Muscle of leg (tissue), 11 donors: ENCODE results near the gene ALKBH7. TPM values are rescaled to one million over a fixed set of nuclear protein-coding genes. Genes with fewer than 3 reads are reported as not detected.
"Not testable (repeated sequence)": the region's sequence is repeated elsewhere in the genome, so short reads cannot be mapped to it uniquely, and the experiment has no call there.

Experiments used
- DNase-seq: peaks from one replicate; pipeline ENCODE4 v3.0.0; 2013
- H3K27ac ChIP-seq: one replicate; pipeline ENCODE4 v1.5.1; 2013; ENCODE audit warnings: mild to moderate bottlenecking, low read length, control low read depth
- H3K27me3 ChIP-seq: one replicate; pipeline ENCODE4 v1.6.1; 2013; ENCODE audit warnings: low read length; ENCODE audit not compliant: control insufficient read depth, insufficient read depth
- H3K36me3 ChIP-seq: one replicate; pipeline ENCODE4 v1.6.1; 2013; ENCODE audit warnings: low read length; ENCODE audit not compliant: control insufficient read depth, insufficient read depth
- H3K4me1 ChIP-seq: one replicate; pipeline ENCODE4 v1.6.1; 2013; ENCODE audit warnings: low read length; ENCODE audit not compliant: control insufficient read depth, insufficient read depth
- H3K4me3 ChIP-seq: one replicate; pipeline ENCODE4 v1.5.1; 2013; ENCODE audit warnings: low read length, control low read depth
- H3K9me3 ChIP-seq: replicated peaks from 2 replicates; pipeline ENCODE4 v1.6.1; 2013; ENCODE audit warnings: low read depth, low read length; ENCODE audit not compliant: control insufficient read depth
- WGBS: methylation state at CpG from one replicate; pipeline ENCODE4 v1.1.5; 2013; ENCODE audit warnings: missing lambda C conversion rate; ENCODE audit not compliant: insufficient coverage; 5-methylcytosine and 5-hydroxymethylcytosine counted together
- polyA plus RNA-seq, 8 donors: library from polyadenylated mRNA; unstranded; fragments of 120-200 nt; gene quantifications; one replicate each; pipeline versions ENCODE4 v1.2.1 to v1.2.3, GENCODE V29; 2013; ENCODE audit warnings: inconsistent platforms in 1 of 8, low replicate concordance in 1 of 8; ENCODE audit not compliant: insufficient read length in 8 of 8, insufficient read depth in 1 of 8
- total RNA-seq: library from RNA; stranded (reverse); fragments of 120-200 nt; gene quantifications from one replicate; pipeline ENCODE4 v1.2.4, GENCODE V29; 2013

ALKBH7 gene
- total and polyA plus RNA-seq, 9 donors: 73.9 to 157 (median 100.0) TPM

GRCh38 chr19:6394831-6395230, 22.2 kb downstream of the ALKBH7 start:
- 100% methylated on average over 2 of the region's 3 CpGs for WGBS
- Histone ChIP-seq H3K27me3 (no peaks in the 10 kb centered on the region), H3K9me3 (no peaks in the 10 kb centered on the region), H3K27ac (no peak overlapping the region), H3K36me3 (peaks cover 14% of the 10 kb centered on the region), H3K4me3 (no peak overlapping the region), H3K4me1 (peaks cover 12% of the 10 kb centered on the region)
- no peak for DNase-seq

GRCh38 chr19:6396305-6396704, 23.7 kb downstream of the ALKBH7 start:
- Histone ChIP-seq H3K27ac (no peak overlapping the region), H3K27me3 (no peaks in the 10 kb centered on the region), H3K9me3 (no peaks in the 10 kb centered on the region), H3K4me1 (peaks cover 12% of the 10 kb centered on the region), H3K36me3 (peaks cover 4% of the 10 kb centered on the region), H3K4me3 (no peak overlapping the region)
- no peak for DNase-seq
- WGBS: 95% methylated on average over 11 of the region's 12 CpGs

GRCh38 chr19:6400062-6400944, 27.7 kb downstream of the ALKBH7 start:
- H3K4me1 ChIP-seq, H3K27me3 ChIP-seq, H3K9me3 ChIP-seq, DNase-seq, H3K36me3 ChIP-seq, H3K27ac ChIP-seq, H3K4me3 ChIP-seq: not testable (repeated sequence)
- 86% methylated on average over 7 of the region's 23 CpGs for WGBS

- Histone ChIP-seq H3K4me1 (peaks cover 9% of the 10 kb centered on the region), H3K36me3 (no peaks in the 10 kb centered on the region), H3K27ac (no peak overlapping the region), H3K9me3 (no peaks in the 10 kb centered on the region), H3K4me3 (no peak overlapping the region), H3K27me3 (no peaks in the 10 kb centered on the region)
- no peak for DNase-seq
- 79% methylated on average over 10 of the region's 10 CpGs for WGBS
These were observed 29.5 kb downstream of the ALKBH7 start for GRCh38 chr19:6402058-6402457.

GRCh38 chr19:6402837-6403608, 30.4 kb downstream of the ALKBH7 start:
- peak; percentile 93 for DNase-seq
- no peaks in the 10 kb centered on the region for H3K9me3 ChIP-seq
- no peaks in the 10 kb centered on the region for H3K36me3 ChIP-seq
- H3K27ac ChIP-seq: peak overlapping the region; percentile 29
- H3K27me3 ChIP-seq: no peaks in the 10 kb centered on the region
- H3K4me3 ChIP-seq: no peak overlapping the region
- H3K4me1 ChIP-seq: peaks cover 9% of the 10 kb centered on the region
- 23% methylated on average over 18 of the region's 22 CpGs for WGBS

- no peak overlapping the region for H3K27ac ChIP-seq
- no peak overlapping the region for H3K4me3 ChIP-seq
- no peaks in the 10 kb centered on the region for H3K9me3 ChIP-seq
- no peaks in the 10 kb centered on the region for H3K27me3 ChIP-seq
- WGBS: no CpG with 5 or more reads among the region's 5 CpGs
- DNase-seq: no peak
- H3K4me1 ChIP-seq: peaks cover 9% of the 10 kb centered on the region
- no peaks in the 10 kb centered on the region for H3K36me3 ChIP-seq
These were observed 33.8 kb downstream of the ALKBH7 start for GRCh38 chr19:6406401-6406800.

GRCh38 chr19:6409346-6409745, 36.8 kb downstream of the ALKBH7 start:
- no peak overlapping the region for H3K4me3 ChIP-seq
- H3K27me3 ChIP-seq: no peaks in the 10 kb centered on the region
- H3K27ac ChIP-seq: no peak overlapping the region
- peaks cover 10% of the 10 kb centered on the region for H3K4me1 ChIP-seq
- DNase-seq: no peak
- H3K36me3 ChIP-seq: peaks cover 12% of the 10 kb centered on the region
- H3K9me3 ChIP-seq: no peaks in the 10 kb centered on the region
- WGBS: 100% methylated on average over 5 of the region's 6 CpGs

- DNase-seq: no peak
- whole genome bisulfite sequencing: 56% methylated on average over 9 of the region's 12 CpGs
- no peaks in the 10 kb centered on the region for H3K9me3 ChIP-seq
- no peak overlapping the region for H3K27ac ChIP-seq
- no peak overlapping the region for H3K4me3 ChIP-seq
- H3K27me3 ChIP-seq: no peaks in the 10 kb centered on the region
- peaks cover 37% of the 10 kb centered on the region for H3K36me3 ChIP-seq
- H3K4me1 ChIP-seq: peaks cover 10% of the 10 kb centered on the region
These were observed 39.5 kb downstream of the ALKBH7 start for GRCh38 chr19:6412061-6412446.

- Histone ChIP-seq H3K9me3 (no peaks in the 10 kb centered on the region), H3K27me3 (no peaks in the 10 kb centered on the region), H3K27ac (no peak overlapping the region), H3K4me1 (peaks cover 10% of the 10 kb centered on the region), H3K36me3 (peaks cover 42% of the 10 kb centered on the region), H3K4me3 (no peak overlapping the region)
- peak; percentile 38 for DNase-seq
- WGBS: 40% methylated on average over 9 of the region's 15 CpGs
These were observed 40.0 kb downstream of the ALKBH7 start for GRCh38 chr19:6412447-6413091.

- Histone ChIP-seq H3K4me1 (peaks cover 10% of the 10 kb centered on the region), H3K4me3 (no peak overlapping the region), H3K27ac (no peak overlapping the region), H3K36me3 (peaks cover 50% of the 10 kb centered on the region), H3K9me3 (no peaks in the 10 kb centered on the region), H3K27me3 (no peaks in the 10 kb centered on the region)
- no CpG with 5 or more reads among the region's 10 CpGs for WGBS
- DNase-seq: no peak
These were observed 40.7 kb downstream of the ALKBH7 start for GRCh38 chr19:6413291-6413690.
